ENCODE measurements around the gene ARL15. TPM values are rescaled to one million over a fixed set of nuclear protein-coding genes. Genes with fewer than 3 reads are reported as not detected.

The ARL15 gene
- total RNA-seq, 1 donor from 2014 or later = 16.9 TPM

DNA sequence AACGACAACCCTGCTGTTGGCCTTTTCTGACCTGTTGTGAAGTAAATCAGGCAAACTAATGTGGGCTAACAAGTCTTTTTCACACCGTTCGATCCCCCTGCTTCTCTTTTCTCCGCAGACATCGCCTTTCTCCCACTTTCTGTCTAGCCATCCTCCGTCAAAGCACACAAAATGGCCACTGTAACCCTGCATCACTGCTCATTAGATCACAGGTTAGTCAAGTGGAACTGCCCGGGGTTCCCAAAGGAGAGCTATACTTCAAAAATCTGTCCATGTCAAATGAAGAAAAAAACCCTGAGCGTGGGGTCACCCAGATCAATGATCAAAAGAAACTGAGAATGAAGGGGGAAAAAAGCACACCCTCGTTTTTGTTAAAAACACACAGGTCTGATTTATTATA lies 212.1 kb downstream of the ARL15 start:
- TF ChIP-seq, protein P1, sequence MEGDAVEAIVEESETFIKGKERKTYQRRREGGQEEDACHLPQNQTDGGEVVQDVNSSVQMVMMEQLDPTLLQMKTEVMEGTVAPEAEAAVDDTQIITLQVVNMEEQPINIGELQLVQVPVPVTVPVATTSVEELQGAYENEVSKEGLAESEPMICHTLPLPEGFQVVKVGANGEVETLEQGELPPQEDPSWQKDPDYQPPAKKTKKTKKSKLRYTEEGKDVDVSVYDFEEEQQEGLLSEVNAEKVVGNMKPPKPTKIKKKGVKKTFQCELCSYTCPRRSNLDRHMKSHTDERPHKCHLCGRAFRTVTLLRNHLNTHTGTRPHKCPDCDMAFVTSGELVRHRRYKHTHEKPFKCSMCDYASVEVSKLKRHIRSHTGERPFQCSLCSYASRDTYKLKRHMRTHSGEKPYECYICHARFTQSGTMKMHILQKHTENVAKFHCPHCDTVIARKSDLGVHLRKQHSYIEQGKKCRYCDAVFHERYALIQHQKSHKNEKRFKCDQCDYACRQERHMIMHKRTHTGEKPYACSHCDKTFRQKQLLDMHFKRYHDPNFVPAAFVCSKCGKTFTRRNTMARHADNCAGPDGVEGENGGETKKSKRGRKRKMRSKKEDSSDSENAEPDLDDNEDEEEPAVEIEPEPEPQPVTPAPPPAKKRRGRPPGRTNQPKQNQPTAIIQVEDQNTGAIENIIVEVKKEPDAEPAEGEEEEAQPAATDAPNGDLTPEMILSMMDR (conservative IDR thresholded peaks at IDR 0.05) = no peak
- H3K27ac Mint-ChIP-seq = no peak overlapping the region
- peaks cover 21% of the 10 kb centered on the region for H3K4me1 Mint-ChIP-seq (ENCODE audit: unreplicated experiment)
- no peaks in the 10 kb centered on the region for H3K36me3 Mint-ChIP-seq
- H3K27me3 Mint-ChIP-seq = no peaks in the 10 kb centered on the region
- no peak for DNase-seq (ENCODE audit: extremely low spot score, unreplicated experiment)
- H3K4me3 Mint-ChIP-seq = no peak overlapping the region
- no peaks in the 10 kb centered on the region for H3K9me3 Mint-ChIP-seq

DNA sequence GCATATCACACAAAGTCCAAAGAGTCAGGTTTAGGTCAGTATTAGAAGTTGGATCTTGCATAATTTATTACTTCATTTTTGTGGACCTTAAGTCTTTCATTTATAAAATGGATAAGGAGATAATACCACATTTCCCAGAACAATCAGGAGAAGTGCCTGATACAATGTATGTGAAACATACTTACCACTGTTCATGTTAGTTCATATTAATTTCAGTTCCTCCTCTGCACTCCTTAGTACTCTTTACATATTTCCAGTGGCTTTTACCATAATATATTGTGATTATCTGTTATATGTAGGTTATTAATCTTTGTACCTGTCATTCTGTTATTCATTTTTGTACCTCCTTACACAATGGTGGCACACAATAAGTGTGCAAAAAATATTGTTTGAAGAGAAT lies 214.4 kb downstream of the ARL15 start:
- Mint-ChIP-seq H3K4me1 (ENCODE audit: unreplicated experiment) (peaks cover 27% of the 10 kb centered on the region), H3K27ac (no peak overlapping the region), H3K36me3 (no peaks in the 10 kb centered on the region), H3K4me3 (no peak overlapping the region), H3K9me3 (no peaks in the 10 kb centered on the region), H3K27me3 (no peaks in the 10 kb centered on the region)
- no peak for DNase-seq (ENCODE audit: extremely low spot score, unreplicated experiment)
- TF ChIP-seq, protein P1 (conservative IDR thresholded peaks at IDR 0.05) = no peak

GRCh38 chr5:54094706-54095105 lies 215.7 kb downstream of the ARL15 start:
- H3K4me1 Mint-ChIP-seq (ENCODE audit: unreplicated experiment) = peaks cover 27% of the 10 kb centered on the region
- TF ChIP-seq, protein P1 (conservative IDR thresholded peaks at IDR 0.05) = no peak
- no peaks in the 10 kb centered on the region for H3K36me3 Mint-ChIP-seq

GRCh38 chr5:54093861-54094260 lies 216.5 kb downstream of the ARL15 start:
- H3K27me3 Mint-ChIP-seq = no peaks in the 10 kb centered on the region
- H3K4me1 Mint-ChIP-seq (ENCODE audit: unreplicated experiment) = peaks cover 27% of the 10 kb centered on the region
- H3K4me3 Mint-ChIP-seq = no peak overlapping the region

More at GRCh38 chr5:54094706-54095105, 215.7 kb downstream of the ARL15 start:
- Mint-ChIP-seq H3K4me3 (no peak overlapping the region), H3K9me3 (no peaks in the 10 kb centered on the region), H3K27me3 (no peaks in the 10 kb centered on the region), H3K27ac (no peak overlapping the region)
- DNase-seq (ENCODE audit: extremely low spot score, unreplicated experiment) = no peak

GRCh38 chr5:54093081-54093492 lies 217.3 kb downstream of the ARL15 start:
- no peak overlapping the region for H3K27ac Mint-ChIP-seq

More at GRCh38 chr5:54093861-54094260, 216.5 kb downstream of the ARL15 start:
- no peak for DNase-seq (ENCODE audit: extremely low spot score, unreplicated experiment)
- H3K27ac Mint-ChIP-seq = no peak overlapping the region
- no peaks in the 10 kb centered on the region for H3K9me3 Mint-ChIP-seq
- no peaks in the 10 kb centered on the region for H3K36me3 Mint-ChIP-seq
- TF ChIP-seq, protein P1 (conservative IDR thresholded peaks at IDR 0.05) = no peak

More at GRCh38 chr5:54093081-54093492, 217.3 kb downstream of the ARL15 start:
- Mint-ChIP-seq H3K4me1 (ENCODE audit: unreplicated experiment) (peaks cover 22% of the 10 kb centered on the region), H3K4me3 (no peak overlapping the region), H3K36me3 (no peaks in the 10 kb centered on the region), H3K27me3 (no peaks in the 10 kb centered on the region), H3K9me3 (no peaks in the 10 kb centered on the region)
- TF ChIP-seq, protein P1 (conservative IDR thresholded peaks at IDR 0.05) = no peak
- DNase-seq (ENCODE audit: extremely low spot score, unreplicated experiment) = no peak
